SH-SY5Y (cell line): Measurements from ENCODE around the gene MRC1.

Source experiments
- GATA2 ChIP-seq: IDR thresholded peaks from 2 replicates; pipeline ENCODE4 v1.6.1; 2011; ENCODE audit warnings: mild to moderate bottlenecking, low read depth, low read length
- GATA3 ChIP-seq: IDR thresholded peaks from 2 replicates; pipeline ENCODE4 v1.6.1; 2011; ENCODE audit warnings: low read depth, mild to moderate bottlenecking, low read length, moderate library complexity

MRC1 gene

GRCh38 chr10:17787087-17787961 lies 21.8 kb upstream of the MRC1 start:
- TF ChIP-seq GATA2, result no peak
- TF ChIP-seq GATA3, result no peak

GRCh38 chr10:17788646-17789045 lies 20.5 kb upstream of the MRC1 start:
- TF ChIP-seq GATA3, result no peak
- no peak for TF ChIP-seq GATA2

GRCh38 chr10:17789396-17789795 lies 19.8 kb upstream of the MRC1 start:
- no peak for TF ChIP-seq GATA2
- TF ChIP-seq GATA3, result no peak

GRCh38 chr10:17790651-17791050 lies 18.5 kb upstream of the MRC1 start:
- TF ChIP-seq GATA2 (no peak), GATA3 (no peak)

- TF ChIP-seq GATA2, result no peak
- TF ChIP-seq GATA3, result no peak
Measured at GRCh38 chr10:17792991-17793390, 16.2 kb upstream of the MRC1 start.

- TF ChIP-seq GATA3, result no peak
- TF ChIP-seq GATA2, result no peak
Measured at GRCh38 chr10:17793823-17794644, 15.1 kb upstream of the MRC1 start.

GRCh38 chr10:17795083-17795482 lies 14.1 kb upstream of the MRC1 start:
- no peak for TF ChIP-seq GATA3
- TF ChIP-seq GATA2, result no peak

GRCh38 chr10:17795813-17796594 lies 13.1 kb upstream of the MRC1 start:
- TF ChIP-seq GATA2 (no peak), GATA3 (no peak)

GRCh38 chr10:17801507-17801906 lies 7.6 kb upstream of the MRC1 start:
- no peak for TF ChIP-seq GATA3
- TF ChIP-seq GATA2, result no peak

GRCh38 chr10:17802350-17802749 lies 6.8 kb upstream of the MRC1 start:
- TF ChIP-seq GATA3, result no peak
- no peak for TF ChIP-seq GATA2

GRCh38 chr10:17802976-17803375 lies 6.2 kb upstream of the MRC1 start:
- TF ChIP-seq GATA2, result no peak
- TF ChIP-seq GATA3, result no peak

GRCh38 chr10:17805330-17805729 lies 3.8 kb upstream of the MRC1 start:
- TF ChIP-seq GATA3, result no peak
- TF ChIP-seq GATA2, result no peak

- TF ChIP-seq GATA2 (no peak), GATA3 (no peak)
Measured at GRCh38 chr10:17805921-17806577, 3.1 kb upstream of the MRC1 start.

- TF ChIP-seq GATA2 (no peak), GATA3 (no peak)
Measured at GRCh38 chr10:17811146-17811865, 2.2 kb downstream of the MRC1 start.
